SK-MEL-5 (cell line): Measurements from ENCODE around the gene GPX6. TPM values are rescaled to one million over a fixed set of nuclear protein-coding genes. Genes with fewer than 3 reads are reported as not detected.
A peak's percentile ranks its signal among the peaks of the same experiment; 100 is the strongest.
"Not testable (repeated sequence)": the region's sequence is repeated elsewhere in the genome, so short reads cannot be mapped to it uniquely, and the experiment has no call there.

Experiments
- DNase-seq: peaks from one replicate; pipeline ENCODE4 v3.0.0-alpha.2; 2016; ENCODE audit warnings: low read depth, low spot score
- in situ Hi-C: cut with HindIII; loops from 2 replicates; pipeline ENCODE4 v1.10.0; 2016; ENCODE audit warnings: low sequenced_read_pairs, high pct_unique_total_duplicates, low pct_unique_long_range_greater_than_20kb
- total RNA-seq: library from RNA; depleted of rRNA; stranded (reverse); fragments of >200 nt; shearing (Covaris generic); gene quantifications from 2 replicates; pipeline ENCODE4 v1.2.3, GENCODE V29; 2014

Gene GPX6
- total RNA-seq, 1 experiment from 2014 or later: not detected

GRCh38 chr6:28534306-28534705 lies 18.7 kb upstream of the GPX6 start:
- in situ Hi-C loops: no loop called here
- no peak for DNase-seq

GRCh38 chr6:28531479-28532128 lies 16.0 kb upstream of the GPX6 start:
- in situ Hi-C loops: no loop called here
- DNase-seq: peak; percentile 58

DNA sequence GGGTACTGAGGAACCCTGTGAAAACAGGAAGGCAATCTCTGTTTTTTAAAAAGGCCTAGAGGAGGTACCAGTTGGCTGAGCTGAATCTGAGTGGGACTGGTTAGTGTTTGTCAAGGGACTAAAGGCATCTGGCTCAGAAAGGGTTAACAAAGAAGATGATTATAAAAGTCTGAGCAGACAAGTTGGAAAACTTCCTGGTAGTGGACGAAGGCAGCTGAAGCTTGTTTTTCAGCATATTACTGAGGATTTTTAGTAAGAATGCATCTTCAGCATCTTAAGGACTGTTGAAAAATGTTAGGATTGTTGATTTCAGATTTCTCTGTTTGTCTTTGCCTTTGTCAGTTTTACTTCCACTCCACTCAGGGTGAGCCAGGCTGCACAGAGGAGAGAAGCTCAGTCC lies 15.2 kb upstream of the GPX6 start:
- in situ Hi-C loops: no loop called here
- no peak for DNase-seq

- in situ Hi-C loops: no loop called here
- no peak for DNase-seq
Observed at GRCh38 chr6:28525496-28526039, 10.0 kb upstream of the GPX6 start, which contains the start of gene GPX5. GPX5 (plus strand) TSS chr6:28525881; CDS start chr6:28526014, 133 bp downstream.

DNA sequence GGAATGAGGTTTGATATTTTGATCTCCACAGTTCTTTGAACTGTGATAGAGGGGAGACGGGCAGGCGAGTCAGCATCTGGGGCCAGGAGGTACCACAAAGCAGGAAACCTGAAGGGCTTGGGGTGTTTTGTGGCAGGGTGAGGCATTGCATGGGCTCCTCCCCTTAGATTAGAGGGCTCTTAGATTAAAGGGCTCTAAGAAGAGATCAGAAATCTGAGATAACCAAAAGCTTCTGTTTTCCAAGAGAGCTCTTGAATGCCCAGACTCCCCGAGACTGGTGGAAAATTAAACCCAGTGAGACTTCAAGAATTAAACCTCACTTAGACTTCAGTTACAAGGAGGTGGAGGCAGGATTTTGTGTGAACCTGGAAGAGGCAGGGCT lies 7.6 kb upstream of the GPX6 start:
- in situ Hi-C loops: no loop called here
- no peak for DNase-seq

DNA sequence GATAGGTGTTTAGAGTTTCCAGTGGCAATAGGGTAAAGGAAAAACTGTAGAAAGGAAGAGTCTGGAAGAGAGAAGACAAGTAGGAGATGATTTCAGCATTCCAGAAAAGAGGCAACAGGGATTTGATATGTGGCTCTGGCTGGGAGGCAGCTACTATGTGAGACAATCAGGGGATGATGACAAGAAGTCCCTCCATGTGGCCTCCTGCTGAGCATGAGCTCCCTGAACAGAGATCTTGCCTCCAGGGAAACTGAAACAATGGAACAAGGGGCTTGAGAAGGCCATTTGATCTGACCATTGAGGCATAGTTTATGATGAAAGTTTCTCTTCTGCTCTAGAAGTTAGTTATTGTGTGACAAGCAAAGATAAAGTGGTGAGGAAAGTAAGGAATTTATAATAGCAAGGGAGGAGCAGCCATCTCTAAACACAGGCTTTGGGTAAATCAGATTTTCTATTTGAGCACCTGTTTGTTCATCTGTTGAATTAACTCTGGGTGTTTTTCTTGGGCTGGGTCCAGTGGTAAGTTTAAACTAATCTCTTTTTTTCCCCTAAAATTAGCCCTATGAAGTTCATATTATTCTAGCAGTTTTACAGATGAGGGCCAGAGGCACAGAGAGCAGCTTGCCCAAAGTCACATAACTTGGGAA lies 7.1 kb upstream of the GPX6 start:
- in situ Hi-C loops: no loop called here
- DNase-seq: no peak

DNA sequence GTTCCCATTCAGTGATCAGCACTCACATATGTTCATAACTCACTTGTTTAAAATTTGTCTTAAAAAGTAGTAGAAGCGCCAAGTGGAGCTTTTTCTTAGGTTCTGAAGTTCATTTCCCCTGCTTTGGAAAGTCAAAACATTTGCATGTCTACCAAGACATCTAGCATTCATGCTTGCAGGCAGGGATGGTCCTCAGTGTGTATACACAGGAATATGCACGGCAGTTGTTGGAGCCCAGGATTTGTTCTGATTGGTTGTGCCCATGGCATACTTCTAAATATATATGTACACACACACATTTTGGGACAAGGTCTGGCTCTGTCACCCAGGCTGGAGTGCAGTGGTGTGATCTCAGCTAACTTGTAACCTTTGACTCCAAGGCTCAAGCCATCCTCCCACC lies 2.4 kb upstream of the GPX6 start:
- no peak for DNase-seq
- in situ Hi-C loops: no loop called here

GRCh38 chr6:28512387-28512786 lies 3.2 kb downstream of the GPX6 start:
- in situ Hi-C loops, DNase-seq: not testable (repeated sequence)

DNA sequence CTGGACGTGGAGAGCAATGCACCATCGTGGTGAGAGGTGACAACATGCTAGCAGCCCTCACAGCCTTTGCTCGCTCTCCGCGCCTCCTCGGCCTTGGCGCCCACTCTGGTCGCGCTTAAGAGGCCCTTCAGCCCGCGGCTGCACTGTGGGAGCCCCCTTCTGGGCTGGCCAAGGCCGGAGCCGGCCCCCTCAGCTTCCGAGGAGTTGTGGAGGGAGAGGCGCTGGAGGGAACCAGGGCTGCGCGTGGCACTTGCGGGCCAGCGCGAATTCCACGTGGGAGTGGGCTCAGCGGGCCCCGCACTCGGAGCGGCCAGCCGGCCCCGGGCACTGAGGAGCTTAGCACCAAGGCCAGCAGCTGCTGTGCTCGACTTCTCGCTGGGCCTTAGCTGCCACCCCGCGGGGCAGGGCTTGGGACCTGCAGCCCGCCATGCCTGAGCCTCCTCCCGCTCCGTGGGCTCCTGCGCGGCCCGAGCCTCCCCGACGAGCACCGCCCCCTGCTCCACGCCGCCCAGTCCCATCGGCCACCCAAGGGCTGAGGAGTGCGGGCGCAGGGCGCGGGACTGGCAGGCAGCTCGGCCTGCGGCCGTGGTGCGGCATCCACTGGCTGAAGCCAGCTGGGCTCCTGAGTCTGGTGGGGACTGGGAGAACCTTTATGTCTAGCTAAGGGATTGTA lies 3.8 kb downstream of the GPX6 start:
- no peak for DNase-seq
- in situ Hi-C loops: no loop called here

- in situ Hi-C loops: no loop called here
- DNase-seq: no peak
Observed at GRCh38 chr6:28506807-28507475, 8.7 kb downstream of the GPX6 start.

- DNase-seq: no peak
- in situ Hi-C loops: no loop called here
Observed at GRCh38 chr6:28505733-28506132, 9.9 kb downstream of the GPX6 start.

GRCh38 chr6:28502709-28503305 lies 12.8 kb downstream of the GPX6 start:
- DNase-seq, in situ Hi-C loops: not testable (repeated sequence)

GRCh38 chr6:28502136-28502535 lies 13.5 kb downstream of the GPX6 start:
- in situ Hi-C loops, DNase-seq: not testable (repeated sequence)

- DNase-seq: no peak
- in situ Hi-C loops: no loop called here
Observed at GRCh38 chr6:28501259-28501658, 14.3 kb downstream of the GPX6 start.

GRCh38 chr6:28497893-28498292 lies 17.7 kb downstream of the GPX6 start:
- peak; percentile 87 for DNase-seq
- in situ Hi-C loops: no loop called here

DNA sequence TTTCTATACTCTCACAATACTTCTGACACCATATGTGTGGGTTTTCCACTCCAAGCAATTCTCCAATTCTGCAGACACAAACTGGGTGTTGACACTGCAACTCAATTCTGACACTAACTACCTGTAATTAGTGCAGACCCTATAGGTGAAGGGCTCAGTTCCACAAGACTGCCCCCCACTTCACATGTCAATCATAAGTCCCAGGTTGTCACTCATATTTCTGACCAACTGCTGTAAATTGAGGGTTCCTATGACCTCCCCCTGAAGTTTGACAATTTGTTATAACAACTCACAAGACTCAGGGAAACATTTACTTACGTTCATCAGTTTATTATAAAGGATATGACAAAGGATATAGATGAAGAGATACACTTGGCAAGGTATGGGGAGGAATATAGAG lies 18.3 kb downstream of the GPX6 start:
- no peak for DNase-seq
- in situ Hi-C loops: no loop called here

DNA sequence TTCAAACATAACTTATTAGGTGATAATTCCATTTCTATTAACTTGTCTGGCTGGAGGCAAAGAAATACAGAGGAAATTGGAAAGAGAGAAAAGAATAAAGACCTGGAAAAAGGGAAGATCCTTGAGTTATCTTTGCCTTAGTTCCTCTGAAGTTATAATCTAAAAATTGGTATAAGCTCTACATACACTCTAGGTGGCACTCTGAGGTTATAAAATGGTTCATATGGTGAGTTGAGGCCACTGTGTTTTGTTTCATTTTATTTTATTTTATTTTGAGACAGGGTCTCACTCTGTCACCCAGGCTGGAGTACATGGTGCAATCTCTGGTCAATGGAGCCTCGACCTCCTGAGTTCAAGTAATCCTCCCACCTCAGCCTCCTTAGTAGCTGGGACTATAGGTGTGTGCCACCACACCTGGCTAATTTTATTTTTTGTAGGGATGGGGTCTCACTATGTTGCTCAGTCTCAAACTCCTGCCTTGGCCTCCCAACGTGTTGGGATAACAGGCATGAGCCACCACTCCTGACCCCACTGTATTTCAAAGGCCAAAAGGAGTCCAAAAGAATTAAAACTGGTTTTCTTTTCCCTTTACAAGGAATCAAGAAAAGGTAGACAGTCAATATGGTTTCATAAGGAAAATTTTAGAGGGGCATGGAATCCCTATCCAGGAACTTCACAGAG lies 19.4 kb downstream of the GPX6 start:
- DNase-seq: peak; percentile 53
- in situ Hi-C loops: no loop called here
